Sigmoid colon (tissue), 4 donors: ENCODE data around the gene HPCAL1.

Source experiments
- EP300 ChIP-seq, 4 donors: sonication (generic); formaldehyde crosslinking; IDR thresholded peaks; one replicate each; pipeline ENCODE4 v1.6.1; 2017; ENCODE audit warnings: antibody characterized with exemption in 4 of 4
- POLR2A ChIP-seq, 2 donors: fragments of 450-650 bp; IDR thresholded peaks; one replicate each; pipeline ENCODE4 v1.6.1; 2016; ENCODE audit warnings: antibody characterized with exemption in 2 of 2, mild to moderate bottlenecking in 2 of 2, moderate library complexity in 2 of 2
- POLR2AphosphoS5 ChIP-seq, 4 donors: sonication (generic); formaldehyde crosslinking; IDR thresholded peaks; one replicate each; pipeline ENCODE4 v1.6.1; 2017; ENCODE audit warnings: antibody characterized with exemption in 4 of 4
- TF ChIP-seq, protein P1 (sequence below), 4 experiments: fragments of 450-650 bp in 3 of 4; fragments of 200-600 bp in 1 of 4; IDR thresholded peaks; one replicate each; pipeline ENCODE4 v1.5.1; 2016 to 2019; ENCODE audit warnings: antibody characterized with exemption in 4 of 4, mild to moderate bottlenecking in 3 of 4, moderate library complexity in 2 of 4

DNA sequence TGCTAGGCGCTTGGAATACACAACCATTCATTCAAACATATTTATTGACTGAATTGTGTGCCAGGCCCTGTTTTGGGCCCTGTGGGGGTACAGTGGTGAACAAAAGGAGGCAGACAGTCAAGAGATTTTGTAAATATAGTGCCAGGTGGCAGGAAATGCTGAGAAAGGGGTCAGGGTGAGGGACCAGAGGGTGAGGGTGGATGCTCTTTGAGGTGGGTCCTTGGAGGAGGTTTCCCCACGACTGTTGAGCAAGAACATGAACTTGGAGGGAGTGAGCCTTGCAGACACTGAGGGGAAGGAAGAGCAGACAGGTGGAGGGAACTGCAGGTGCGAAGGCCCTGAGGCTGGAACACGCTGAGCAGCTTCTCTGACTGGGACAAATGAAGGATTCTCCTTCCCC, 104.7 kb downstream of the HPCAL1 start:
- TF ChIP-seq, protein P1, sequence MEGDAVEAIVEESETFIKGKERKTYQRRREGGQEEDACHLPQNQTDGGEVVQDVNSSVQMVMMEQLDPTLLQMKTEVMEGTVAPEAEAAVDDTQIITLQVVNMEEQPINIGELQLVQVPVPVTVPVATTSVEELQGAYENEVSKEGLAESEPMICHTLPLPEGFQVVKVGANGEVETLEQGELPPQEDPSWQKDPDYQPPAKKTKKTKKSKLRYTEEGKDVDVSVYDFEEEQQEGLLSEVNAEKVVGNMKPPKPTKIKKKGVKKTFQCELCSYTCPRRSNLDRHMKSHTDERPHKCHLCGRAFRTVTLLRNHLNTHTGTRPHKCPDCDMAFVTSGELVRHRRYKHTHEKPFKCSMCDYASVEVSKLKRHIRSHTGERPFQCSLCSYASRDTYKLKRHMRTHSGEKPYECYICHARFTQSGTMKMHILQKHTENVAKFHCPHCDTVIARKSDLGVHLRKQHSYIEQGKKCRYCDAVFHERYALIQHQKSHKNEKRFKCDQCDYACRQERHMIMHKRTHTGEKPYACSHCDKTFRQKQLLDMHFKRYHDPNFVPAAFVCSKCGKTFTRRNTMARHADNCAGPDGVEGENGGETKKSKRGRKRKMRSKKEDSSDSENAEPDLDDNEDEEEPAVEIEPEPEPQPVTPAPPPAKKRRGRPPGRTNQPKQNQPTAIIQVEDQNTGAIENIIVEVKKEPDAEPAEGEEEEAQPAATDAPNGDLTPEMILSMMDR (IDR thresholded peaks at IDR 0.05) = no peak
- TF ChIP-seq POLR2A (IDR thresholded peaks at IDR 0.05) = no peak
- TF ChIP-seq POLR2AphosphoS5 (IDR thresholded peaks at IDR 0.05) = no peak
- no peak for TF ChIP-seq EP300 (IDR thresholded peaks at IDR 0.05)
